ENCODE data around the gene S1PR3. TPM values are rescaled to one million over a fixed set of nuclear protein-coding genes. Genes with fewer than 3 reads are reported as not detected.

The S1PR3 gene
- total and polyA plus RNA-seq, 9 of the 15 experiments (the other 6 are each of a cell fraction or from before 2014, with no cell fraction given), result 0.03 to 2.0 (median 0.29) TPM

DNA sequence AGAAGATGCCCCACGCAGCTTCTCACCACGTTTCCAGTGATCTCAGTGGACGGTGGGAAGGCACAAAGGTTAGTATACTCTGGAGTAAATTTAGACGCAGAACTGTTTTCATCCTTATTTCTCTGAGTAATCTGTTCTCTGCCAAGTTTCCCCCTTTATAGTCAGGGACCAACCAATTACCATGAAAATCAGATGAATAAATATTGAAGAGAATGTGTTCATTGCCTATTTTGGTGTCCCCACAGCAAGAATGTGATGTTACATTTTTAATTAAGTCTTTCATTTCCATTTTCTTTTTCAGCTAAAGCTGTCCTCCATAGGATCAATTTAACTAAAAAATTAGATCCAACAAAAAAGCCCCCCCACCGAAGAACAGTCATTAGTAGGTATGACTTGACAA, 41.4 kb downstream of the S1PR3 start:
- Histone ChIP-seq H3K4me3 (no peak overlapping the region), H3K36me3 (ENCODE audit: control insufficient read depth, insufficient read depth, low read length) (no peaks in the 10 kb centered on the region), H4K20me1 (replicated peaks; ENCODE audit: control insufficient read depth, insufficient read depth, low read length) (no peaks in the 10 kb centered on the region), H3K27me3 (ENCODE audit: control insufficient read depth in 2 of 2, insufficient read depth in 2 of 2, low read length in 2 of 2) (no peaks in the 10 kb centered on the region; a peak in 2 of 5 replicates), H3K4me2 (ENCODE audit: insufficient read depth, low read length) (no peak overlapping the region), H3K9ac (ENCODE audit: insufficient read depth in 1 of 2, low read depth in 2 of 2, low read length in 2 of 2) (no peak overlapping the region), H2AFZ (ENCODE audit: low read depth, low read length) (no peak overlapping the region), H3K9me1 (ENCODE audit: control insufficient read depth, insufficient read depth, low read length) (no peaks in the 10 kb centered on the region), H3K4me1 (replicated peaks in 1 of 2; ENCODE audit: control insufficient read depth in 2 of 2, insufficient read depth in 2 of 2, low read length in 2 of 2) (no peaks in the 10 kb centered on the region), H3K27ac (ENCODE audit: extremely low read depth, low read depth, low read length) (no peak overlapping the region), H3K79me2 (ENCODE audit: control insufficient read depth, insufficient read depth, low read length) (no peaks in the 10 kb centered on the region), H3K9me3 (replicated peaks; ENCODE audit: control insufficient read depth, insufficient read depth, low read depth, low read length) (no peaks in the 10 kb centered on the region)
- ChIA-PET CTCF (ENCODE audit: low intra/inter-chr PET ratio) (no interaction called here), POLR2A (interaction anchor here (0.8 to 1.2 kb wide), 2 partner anchors 9 to 11 kb away, joined by 3 read pairs; no protein-coding TSS in a partner anchor)
- no TSS peak for BruUV-seq (replicated peaks)
- WGBS (ENCODE audit: insufficient coverage, low coverage, missing lambda C conversion rate), result 0% methylated on average over 5 of the region's 5 CpGs
- in situ Hi-C loops (cut with MboI), result no loop called here
- intact Hi-C loops (cut with micrococcal nuclease), result no loop called here
- ATAC-seq, result no peak
- TF ChIP-seq NFE2L1 (tag; IDR thresholded peaks at IDR 0.05; ENCODE audit: borderline replicate concordance, low read depth), result peak; percentile 34; the same call in 1 of the 2 replicates
- TF ChIP-seq, protein P1, sequence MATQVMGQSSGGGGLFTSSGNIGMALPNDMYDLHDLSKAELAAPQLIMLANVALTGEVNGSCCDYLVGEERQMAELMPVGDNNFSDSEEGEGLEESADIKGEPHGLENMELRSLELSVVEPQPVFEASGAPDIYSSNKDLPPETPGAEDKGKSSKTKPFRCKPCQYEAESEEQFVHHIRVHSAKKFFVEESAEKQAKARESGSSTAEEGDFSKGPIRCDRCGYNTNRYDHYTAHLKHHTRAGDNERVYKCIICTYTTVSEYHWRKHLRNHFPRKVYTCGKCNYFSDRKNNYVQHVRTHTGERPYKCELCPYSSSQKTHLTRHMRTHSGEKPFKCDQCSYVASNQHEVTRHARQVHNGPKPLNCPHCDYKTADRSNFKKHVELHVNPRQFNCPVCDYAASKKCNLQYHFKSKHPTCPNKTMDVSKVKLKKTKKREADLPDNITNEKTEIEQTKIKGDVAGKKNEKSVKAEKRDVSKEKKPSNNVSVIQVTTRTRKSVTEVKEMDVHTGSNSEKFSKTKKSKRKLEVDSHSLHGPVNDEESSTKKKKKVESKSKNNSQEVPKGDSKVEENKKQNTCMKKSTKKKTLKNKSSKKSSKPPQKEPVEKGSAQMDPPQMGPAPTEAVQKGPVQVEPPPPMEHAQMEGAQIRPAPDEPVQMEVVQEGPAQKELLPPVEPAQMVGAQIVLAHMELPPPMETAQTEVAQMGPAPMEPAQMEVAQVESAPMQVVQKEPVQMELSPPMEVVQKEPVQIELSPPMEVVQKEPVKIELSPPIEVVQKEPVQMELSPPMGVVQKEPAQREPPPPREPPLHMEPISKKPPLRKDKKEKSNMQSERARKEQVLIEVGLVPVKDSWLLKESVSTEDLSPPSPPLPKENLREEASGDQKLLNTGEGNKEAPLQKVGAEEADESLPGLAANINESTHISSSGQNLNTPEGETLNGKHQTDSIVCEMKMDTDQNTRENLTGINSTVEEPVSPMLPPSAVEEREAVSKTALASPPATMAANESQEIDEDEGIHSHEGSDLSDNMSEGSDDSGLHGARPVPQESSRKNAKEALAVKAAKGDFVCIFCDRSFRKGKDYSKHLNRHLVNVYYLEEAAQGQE (IDR thresholded peaks at IDR 0.05; ENCODE audit: borderline replicate concordance), result no peak
- TF ChIP-seq, protein P1 (CRISPR knock-in tag; IDR thresholded peaks at IDR 0.05; ENCODE audit: low read depth), result no peak
- DNase-seq (ENCODE audit: extremely low read depth in 1 of 4, low spot score in 3 of 4), result no peak
- FAIRE-seq, result no peak
